ENCODE data around the gene ABHD15. TPM values are rescaled to one million over a fixed set of nuclear protein-coding genes. Genes with fewer than 3 reads are reported as not detected.

The ABHD15 gene
- total and polyA plus RNA-seq, 2 donors (not counting 3 experiments of a cell fraction or from before 2014, with no cell fraction given) = 3.8 to 5.6 TPM

GRCh38 chr17:29597361-29598172 lies 30.7 kb upstream of the ABHD15 start:
- Histone ChIP-seq H3K36me3 (ENCODE audit: control insufficient read depth in 2 of 2, extremely low read depth in 1 of 2, insufficient read depth in 2 of 2, low read length in 2 of 2) (no peaks in the 10 kb centered on the region), H4K20me1 (replicated peaks; ENCODE audit: control insufficient read depth, extremely low read depth, insufficient read depth, low read length) (no peaks in the 10 kb centered on the region), H3K79me2 (ENCODE audit: control insufficient read depth, insufficient read depth, low read length) (peaks cover 12% of the 10 kb centered on the region), H3K9ac (replicated peaks; ENCODE audit: extremely low read depth, insufficient read depth, low read length) (no peak overlapping the region), H3K4me1 (ENCODE audit: control insufficient read depth, extremely low read depth, insufficient read depth, low read length) (peaks cover 14% of the 10 kb centered on the region), H3K9me1 (replicated peaks; ENCODE audit: control insufficient read depth, extremely low read depth, insufficient read depth, low read length) (no peaks in the 10 kb centered on the region), H3K4me2 (ENCODE audit: insufficient read depth, low read length) (no peak overlapping the region), H3K9me3 (replicated peaks; ENCODE audit: control insufficient read depth, insufficient read depth, low read length) (no peaks in the 10 kb centered on the region), H3K27me3 (ENCODE audit: control insufficient read depth in 2 of 2, insufficient read depth in 2 of 2, low read length in 2 of 2) (no peaks in the 10 kb centered on the region), H3K27ac (ENCODE audit: insufficient read depth, low read depth, low read length) (no peak overlapping the region), H2AFZ (ENCODE audit: low read depth, low read length) (no peak overlapping the region), H3K4me3 (replicated peaks in 1 of 3; ENCODE audit: insufficient read depth in 1 of 3, low read depth in 1 of 3, low read length in 3 of 3) (no peak overlapping the region)
- dilution Hi-C loops (cut with MboI; ENCODE audit: extremely low pct_ligation_motif_present, low sequenced_read_pairs) = no loop called here
- ChIA-PET CTCF (interaction anchor here (1.1 to 9.2 kb wide), 4 partner anchors 16 to 228 kb away, joined by 3 to 120 read pairs (median 5); no protein-coding TSS in a partner anchor), POLR2A (no interaction called here)
- TF ChIP-seq GATA2 (IDR thresholded peaks at IDR 0.05; ENCODE audit: insufficient read depth, insufficient read length, low read depth, low read length) (no peak), JUN (IDR thresholded peaks at IDR 0.05; ENCODE audit: borderline replicate concordance, insufficient read depth, insufficient read length, low read depth) (no peak), MAX (IDR thresholded peaks at IDR 0.05; ENCODE audit: insufficient read depth, insufficient read length) (no peak), CTCF (IDR thresholded peaks at IDR 0.05; ENCODE audit: extremely low read depth in 1 of 2, insufficient read depth in 1 of 2, low read depth in 1 of 2, low read length in 2 of 2) (no peak), POLR2AphosphoS5 (IDR thresholded peaks at IDR 0.05; ENCODE audit: insufficient read depth, low read depth, low read length) (no peak), MYC (IDR thresholded peaks at IDR 0.05; ENCODE audit: low read depth, low read length) (no peak), FOS (IDR thresholded peaks at IDR 0.05; ENCODE audit: borderline replicate concordance, insufficient read depth, low read length) (no peak)
- no TSS peak for BruUV-seq (replicated peaks)
- intact Hi-C loops (cut with micrococcal nuclease) = no loop called here
- no peak for DNase-seq (ENCODE audit: low read depth, low spot score)
- FAIRE-seq = no peak

All from endothelial cell of umbilical vein (primary cell).